Measurements from ENCODE around the gene IL17RE.

- TF ChIP-seq CTCF (IDR thresholded peaks at IDR 0.05) (no peak), POLR2A (IDR thresholded peaks at IDR 0.05) (no peak)
Observed at GRCh38 chr3:9878700-9879099, 23.9 kb upstream of the IL17RE start.

Measured in uterus (tissue), 2 donors.